Measurements from ENCODE around the gene WDR89.

GRCh38 chr14:63682727-63683593 is 41.3 kb upstream of the WDR89 start:
- no peak for TF ChIP-seq YY1 (IDR thresholded peaks at IDR 0.05; ENCODE audit: insufficient read depth, insufficient read length)
- TF ChIP-seq ZNF274 (IDR thresholded peaks at IDR 0.05; ENCODE audit: low read depth, low read length), result no peak
- no peak for TF ChIP-seq SUZ12 (IDR thresholded peaks at IDR 0.05; ENCODE audit: extremely low read depth, insufficient read depth, insufficient read length)

Measured in NT2/D1 (cell line).